ENCODE data around the gene GDF10.

The GDF10 gene

GRCh38 chr10:47299611-47300428 is at the start of gene GDF10:
TSS of gene GDF10 (plus strand) at chr10:47300197. CDS start at chr10:47300652, 455 bp downstream.
- no peak for DNase-seq

GRCh38 chr10:47252093-47252780 is 47.8 kb upstream of the GDF10 start:
- DNase-seq, result no peak

- no peak for DNase-seq
These were observed 46.9 kb upstream of the GDF10 start for GRCh38 chr10:47253030-47253637.

GRCh38 chr10:47253651-47254375 is 46.2 kb upstream of the GDF10 start:
- DNase-seq, result no peak

DNA sequence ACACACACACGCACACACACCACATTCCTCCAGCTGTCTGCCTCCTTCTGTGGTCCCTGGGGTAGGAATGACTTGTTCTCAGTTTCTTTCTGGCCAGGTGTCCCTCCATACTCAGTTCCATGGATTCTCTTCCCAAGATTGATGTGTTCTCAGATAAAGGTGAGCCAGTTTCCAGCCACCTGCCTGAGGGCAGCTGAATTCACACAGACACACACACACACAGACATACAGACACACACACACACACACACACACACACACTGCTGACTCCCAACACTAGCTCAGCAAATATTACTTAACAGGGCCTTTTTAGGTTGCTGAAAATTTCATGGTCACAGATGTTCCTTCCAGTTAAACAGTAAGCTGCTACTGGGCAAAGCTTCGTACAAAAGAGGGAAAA is 45.4 kb upstream of the GDF10 start:
- DNase-seq, result no peak

DNA sequence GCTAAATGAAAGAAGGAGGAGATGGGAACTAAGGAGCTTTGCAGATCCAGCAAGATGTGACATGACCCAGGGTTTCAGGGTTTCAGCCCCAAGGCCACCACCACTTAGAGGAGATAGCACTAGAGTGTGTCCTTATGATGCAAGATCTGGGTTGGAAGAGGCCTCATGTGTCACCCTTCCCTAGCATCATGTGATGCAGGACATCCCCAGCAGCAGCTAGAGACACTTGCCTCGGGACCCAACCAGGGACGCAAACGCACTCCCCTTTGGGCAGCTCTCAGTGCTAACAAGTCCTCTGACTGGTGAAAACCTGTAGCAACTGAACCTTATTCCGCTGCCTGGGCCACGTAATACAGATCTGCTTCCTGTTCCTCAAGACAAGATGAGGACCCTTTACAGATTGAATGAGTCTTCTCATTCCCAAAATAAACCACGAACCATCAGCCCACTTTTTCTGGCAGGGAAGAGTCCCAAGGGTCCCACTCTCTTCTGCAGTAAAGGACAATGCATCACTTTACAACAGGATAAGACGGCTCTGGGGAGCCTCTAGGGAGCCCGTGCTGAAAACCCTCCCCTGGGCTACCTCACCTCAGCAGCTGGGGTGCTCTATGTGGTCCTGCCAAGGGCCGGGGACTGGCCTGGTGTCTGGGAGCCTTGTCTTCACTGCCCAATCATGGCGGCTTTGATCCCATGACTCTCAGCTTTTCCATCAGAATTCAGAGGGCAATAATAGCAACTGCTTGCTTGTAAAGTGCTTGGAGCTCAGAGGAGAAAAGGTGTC is 44.8 kb upstream of the GDF10 start:
- no peak for DNase-seq

DNA sequence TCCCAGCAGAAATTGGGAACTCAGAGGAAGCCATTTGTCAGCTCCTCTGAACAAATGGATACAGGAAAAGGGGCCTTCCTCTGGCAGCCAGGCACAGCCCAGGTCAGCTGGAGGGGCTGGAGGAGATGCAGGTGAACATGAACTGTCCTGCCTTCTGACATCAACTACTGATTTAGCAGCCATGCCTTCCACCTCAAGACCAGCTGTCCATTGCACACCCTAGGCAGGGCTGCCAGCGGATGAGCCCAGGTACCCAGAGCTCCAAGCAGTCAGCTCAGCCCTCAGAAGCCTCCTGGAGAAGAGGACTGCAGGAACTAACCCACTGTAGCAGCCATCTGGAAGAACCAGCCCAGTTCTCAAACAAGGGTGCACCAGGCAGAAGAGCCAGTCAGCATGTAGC is 44.1 kb upstream of the GDF10 start:
- no peak for DNase-seq

GRCh38 chr10:47256751-47257336 is 43.2 kb upstream of the GDF10 start:
- DNase-seq, result no peak

- no peak for DNase-seq
These were observed 42.4 kb upstream of the GDF10 start for GRCh38 chr10:47257396-47258120.

- no peak for DNase-seq
These were observed 41.1 kb upstream of the GDF10 start for GRCh38 chr10:47258921-47259320.

GRCh38 chr10:47259466-47259865 is 40.5 kb upstream of the GDF10 start:
- DNase-seq, result no peak

DNA sequence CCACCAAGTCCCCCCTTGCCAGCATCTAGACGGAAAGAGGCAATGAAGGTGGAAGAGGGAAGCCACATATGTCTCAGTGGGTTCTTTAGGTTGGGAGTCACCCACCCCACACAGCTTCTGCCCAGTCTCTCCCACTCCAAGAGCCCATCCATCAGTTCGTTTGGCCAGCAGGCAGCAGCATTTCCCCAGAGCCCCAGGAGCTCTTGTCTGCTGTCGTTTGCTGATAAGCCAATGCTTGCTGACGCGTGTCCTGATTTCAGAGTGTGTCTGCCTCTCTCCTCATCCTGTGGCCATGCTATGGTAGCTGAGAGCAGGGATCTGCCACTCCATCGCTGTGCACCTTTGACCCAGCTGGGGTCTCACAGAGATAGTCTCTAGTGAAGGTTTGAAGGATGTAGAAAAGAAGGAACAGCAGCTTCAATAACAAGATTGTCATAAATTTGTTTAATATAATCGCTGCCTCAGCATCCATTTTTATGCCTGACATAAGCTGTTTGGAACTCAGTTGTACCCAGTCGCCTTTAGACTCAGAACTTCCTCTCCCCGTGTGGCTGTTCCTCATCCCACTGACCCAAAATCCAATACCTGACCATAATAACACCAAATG is 39.4 kb upstream of the GDF10 start:
- peak; percentile 7 for DNase-seq

DNA sequence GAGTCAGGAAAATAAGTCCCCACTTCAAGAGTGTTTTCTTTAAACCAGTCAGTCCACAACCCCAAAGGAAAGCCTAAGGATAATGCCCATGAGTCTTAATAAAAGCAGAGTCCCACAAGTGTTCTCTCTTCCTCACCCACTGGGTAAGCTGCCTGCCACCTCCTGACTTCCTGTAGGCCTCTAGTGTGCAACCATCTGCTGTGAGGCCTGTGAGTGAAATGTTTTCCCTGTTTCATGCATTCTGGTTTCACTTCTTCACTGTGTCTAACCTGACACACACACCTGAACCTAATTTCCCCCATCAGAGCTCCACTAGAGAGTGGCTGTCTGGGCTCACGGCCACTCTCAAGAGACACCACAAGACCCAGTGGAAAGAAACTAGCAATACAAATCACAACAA is 38.9 kb upstream of the GDF10 start:
- no peak for DNase-seq

DNA sequence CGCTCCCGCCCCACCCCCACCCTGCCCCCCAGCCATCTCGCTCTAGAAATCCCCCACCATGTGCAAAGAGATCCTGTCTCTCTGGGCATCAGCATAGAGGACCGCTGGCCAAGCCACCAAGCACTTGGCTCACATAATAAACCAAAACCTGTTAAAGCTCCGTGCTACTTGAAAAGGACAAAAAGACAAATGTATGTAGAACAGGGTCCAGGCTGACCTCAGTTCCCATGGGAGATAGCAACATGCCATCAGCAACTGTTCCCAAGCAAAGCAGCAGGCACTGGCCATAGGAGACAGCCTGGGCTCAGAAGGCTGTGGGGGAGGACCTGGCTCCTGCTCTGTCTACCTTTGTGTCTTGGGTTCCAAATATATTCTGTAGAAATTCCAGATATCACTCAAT is 38.4 kb upstream of the GDF10 start:
- no peak for DNase-seq

GRCh38 chr10:47262606-47263533 is 37.1 kb upstream of the GDF10 start:
- no peak for DNase-seq

DNA sequence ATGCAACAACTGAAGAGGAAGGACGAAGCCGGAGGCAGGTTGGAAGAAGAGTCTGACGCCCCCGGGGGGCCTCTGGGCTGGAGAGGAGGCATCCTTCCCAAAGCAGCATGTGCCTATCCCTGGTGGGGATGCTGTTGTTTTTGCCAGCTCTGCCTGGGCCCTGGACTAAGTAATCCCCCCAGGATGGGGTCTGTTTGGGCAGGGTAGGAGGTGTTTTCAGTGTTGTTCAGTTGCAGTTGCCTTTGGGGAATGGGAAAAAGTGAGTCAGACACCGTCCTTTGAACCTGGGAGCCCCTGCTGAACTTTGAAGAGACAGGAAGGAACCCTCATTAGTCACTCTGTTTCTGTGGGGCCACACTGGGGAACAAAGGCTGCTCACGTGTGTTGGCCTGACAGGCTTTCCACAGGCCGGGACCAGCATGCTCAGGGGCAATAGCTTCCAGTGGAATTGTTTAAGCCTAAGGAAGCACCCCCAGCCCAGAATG is 35.2 kb upstream of the GDF10 start:
- no peak for DNase-seq

- no peak for DNase-seq
These were observed 33.4 kb upstream of the GDF10 start for GRCh38 chr10:47266602-47267001.

- no peak for DNase-seq
These were observed 31.3 kb upstream of the GDF10 start for GRCh38 chr10:47268696-47269095.

- peak; percentile 48 for DNase-seq
These were observed 30.7 kb upstream of the GDF10 start for GRCh38 chr10:47269294-47269693.

DNA sequence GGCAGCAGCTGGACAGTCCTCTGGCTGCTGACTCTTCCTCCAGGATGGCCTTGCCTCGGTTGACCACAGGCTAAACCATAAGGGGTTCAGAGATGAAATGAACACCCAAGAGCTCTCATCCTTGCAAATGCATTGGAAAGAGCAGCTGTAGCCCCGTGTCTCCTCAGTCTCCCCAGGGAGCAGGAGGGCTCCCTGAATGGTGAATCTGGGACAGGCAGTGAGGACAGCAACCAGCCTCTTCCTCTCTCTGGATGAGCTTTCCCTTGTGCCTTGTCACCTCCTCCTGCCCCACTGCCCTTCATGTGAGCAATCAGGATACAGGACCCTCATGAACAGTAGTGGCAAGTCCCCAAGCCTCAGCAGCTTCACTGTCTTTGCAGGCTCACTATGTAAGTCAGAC is 23.9 kb upstream of the GDF10 start:
- no peak for DNase-seq

Data from NCI-H82 (cell line).